Fibroblast of lung (primary cell): ENCODE data around the gene MOCOS.

Experiments
- CTCF ChIP-seq, 2 donors: IDR thresholded peaks in 1 of 2; conservative IDR thresholded peaks in 1 of 2; 1 replicate in 1 of 2; 2 replicates in 1 of 2; pipeline ENCODE4 v1.5.1; 2011 to 2012; ENCODE audit warnings: low read length in 2 of 2, control low read depth in 1 of 2, inconsistent platforms in 1 of 2, low read depth in 1 of 2, mild to moderate bottlenecking in 1 of 2
- EZH2 ChIP-seq: IDR thresholded peaks from 2 replicates; pipeline ENCODE4 v1.5.1; 2012; ENCODE audit warnings: low read length, control low read depth, mild to moderate bottlenecking; ENCODE audit errors: missing control alignments

- no peak for TF ChIP-seq EZH2
- TF ChIP-seq CTCF (conservative IDR thresholded peaks at IDR 0.05 in 1 of 2, IDR thresholded peaks at IDR 0.05 in 1 of 2; ENCODE audit: low read depth in 1 of 2, low read length in 2 of 2), result no peak
Observed at GRCh38 chr18:36177913-36178312, 9.4 kb upstream of the MOCOS start.
